ENCODE data around the gene HRAS. TPM values are rescaled to one million over a fixed set of nuclear protein-coding genes. Genes with fewer than 3 reads are reported as not detected.

Gene HRAS
- total RNA-seq, 4 donors from 2014 or later: 17.1 to 50.0 (median 37.6) TPM

- no peaks in the 10 kb centered on the region for H3K4me1 ChIP-seq
- H3K36me3 ChIP-seq: peaks cover 0 to 45% of the 10 kb centered on the region in 2 donors
Measured at GRCh38 chr11:491358-491757, 44.0 kb downstream of the HRAS start.

GRCh38 chr11:490930-491260 lies 44.5 kb downstream of the HRAS start:
- no peaks in the 10 kb centered on the region for H3K4me1 ChIP-seq
- ATAC-seq (no peak), DNase-seq (no peak)
- no peaks in the 10 kb centered on the region for H3K9me3 ChIP-seq
- intact Hi-C loops (cut with DNase I; ENCODE audit: low total_unique reads): no loop called here
- in situ Hi-C loops (cut with MboI; ENCODE audit: low sequenced_read_pairs in 4 of 4): no loop called here
- H3K36me3 ChIP-seq: peaks cover 0 to 41% of the 10 kb centered on the region in 2 donors
- H3K27me3 ChIP-seq: no peaks in the 10 kb centered on the region
- H3K27ac ChIP-seq: no peak overlapping the region
- TF ChIP-seq POLR2A (IDR thresholded peaks at IDR 0.05) (no peak), CTCF (IDR thresholded peaks at IDR 0.05 in 4 of 5, conservative IDR thresholded peaks at IDR 0.05 in 1 of 5) (no peak)
- H3K4me3 ChIP-seq: no peak overlapping the region

More at GRCh38 chr11:491358-491757, 44.0 kb downstream of the HRAS start:
- intact Hi-C loops (cut with DNase I; ENCODE audit: low total_unique reads) (no loop called here), in situ Hi-C loops (cut with MboI; ENCODE audit: low sequenced_read_pairs in 4 of 4) (no loop called here)
- Histone ChIP-seq H3K9me3 (no peaks in the 10 kb centered on the region), H3K4me3 (no peak overlapping the region), H3K27ac (no peak overlapping the region), H3K27me3 (no peaks in the 10 kb centered on the region)
- ATAC-seq (no peak), DNase-seq (no peak)
- TF ChIP-seq POLR2A (IDR thresholded peaks at IDR 0.05) (no peak), CTCF (IDR thresholded peaks at IDR 0.05 in 4 of 5, conservative IDR thresholded peaks at IDR 0.05 in 1 of 5) (no peak)

DNA sequence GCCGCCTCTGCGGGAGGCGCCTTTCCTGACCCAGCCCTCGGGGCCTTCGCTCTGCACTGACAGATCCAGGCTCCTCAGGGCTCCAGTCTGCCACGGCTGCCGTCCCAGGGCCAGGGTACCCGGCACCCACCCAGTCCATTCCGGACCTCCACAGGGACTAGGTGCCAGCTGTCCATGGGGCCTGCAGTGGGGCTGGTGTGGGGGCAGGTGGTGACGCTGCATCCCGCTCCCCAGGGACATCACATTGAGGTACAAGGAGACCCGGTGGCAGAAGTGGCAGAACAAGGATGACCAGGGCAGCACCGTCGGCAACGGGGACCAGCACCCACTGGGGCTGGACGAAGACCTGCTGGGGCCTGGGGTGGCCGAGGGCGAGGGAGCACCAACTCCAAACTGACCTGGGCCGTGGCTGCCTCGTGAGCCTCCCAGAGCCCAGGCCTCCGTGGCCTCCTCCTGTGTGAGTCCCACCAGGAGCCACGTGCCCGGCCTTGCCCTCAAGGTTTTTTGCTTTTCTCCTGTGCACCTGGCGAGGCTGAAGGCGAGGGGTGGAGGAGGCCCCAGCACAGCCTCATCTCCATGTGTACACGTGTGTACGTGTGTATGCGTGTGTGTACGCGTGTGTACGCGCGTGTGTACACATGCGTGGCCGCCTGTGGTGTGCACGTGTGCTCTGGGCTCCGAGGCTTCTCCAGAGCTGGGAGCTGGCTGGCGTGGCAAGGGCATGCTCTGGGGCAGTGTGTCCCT lies 45.0 kb downstream of the HRAS start:
- ATAC-seq: no peak
- Histone ChIP-seq H3K4me3 (no peak overlapping the region), H3K27ac (no peak overlapping the region), H3K36me3 (peaks cover 0 to 36% of the 10 kb centered on the region in 2 donors), H3K4me1 (no peaks in the 10 kb centered on the region), H3K27me3 (no peaks in the 10 kb centered on the region), H3K9me3 (no peaks in the 10 kb centered on the region)
- no peak for TF ChIP-seq POLR2A (IDR thresholded peaks at IDR 0.05)
- no peak for TF ChIP-seq CTCF (IDR thresholded peaks at IDR 0.05 in 4 of 5, conservative IDR thresholded peaks at IDR 0.05 in 1 of 5)
- intact Hi-C loops (cut with DNase I; ENCODE audit: low total_unique reads) (no loop called here), in situ Hi-C loops (cut with MboI; ENCODE audit: low sequenced_read_pairs in 4 of 4) (no loop called here)
- no peak for DNase-seq

GRCh38 chr11:489610-490185 lies 45.7 kb downstream of the HRAS start:
- no peaks in the 10 kb centered on the region for H3K27me3 ChIP-seq
- no peak overlapping the region for H3K4me3 ChIP-seq
- in situ Hi-C loops (cut with MboI; ENCODE audit: low sequenced_read_pairs in 4 of 4): no loop called here
- H3K9me3 ChIP-seq: no peaks in the 10 kb centered on the region
- ATAC-seq: no peak
- no peak for DNase-seq
- H3K36me3 ChIP-seq: peaks cover 0 to 31% of the 10 kb centered on the region in 2 donors
- no peak overlapping the region for H3K27ac ChIP-seq
- intact Hi-C loops (cut with DNase I; ENCODE audit: low total_unique reads): no loop called here
- TF ChIP-seq CTCF (IDR thresholded peaks at IDR 0.05 in 4 of 5, conservative IDR thresholded peaks at IDR 0.05 in 1 of 5): no peak
- no peak for TF ChIP-seq POLR2A (IDR thresholded peaks at IDR 0.05)
- H3K4me1 ChIP-seq: no peaks in the 10 kb centered on the region
